NK-92 treated with Interleukin-12 subunit alpha and Interleukin-12 subunit beta, amount 100 ng/mL, for 24 hours (cell line): ENCODE measurements around the gene PAQR6.

Experiments used
- DNase-seq: peaks from one replicate; lab custom pipeline; 2025; lab: John Stamatoyannopoulos, UW

The PAQR6 gene

GRCh38 chr1:156193488-156194299, 54.2 kb downstream of the PAQR6 start, which contains the start of gene SLC25A44:
TSS of gene SLC25A44 (plus strand) at chr1:156194104. CDS start at chr1:156199848, 5,744 bp downstream.
- peak; percentile 96 for DNase-seq
